ENCODE measurements around the gene MLLT10. TPM values are rescaled to one million over a fixed set of nuclear protein-coding genes. Genes with fewer than 3 reads are reported as not detected.

MLLT10 gene
- total and polyA plus RNA-seq, 10 of the 15 experiments (the other 5 are each of a cell fraction or from before 2014, with no cell fraction given), result 8.7 to 61.1 (median 28.5) TPM

GRCh38 chr10:21519397-21519933 lies 14.6 kb upstream of the MLLT10 start:
- no peak for FAIRE-seq
- no peak for DNase-seq (ENCODE audit: low read depth, low spot score)
- in situ Hi-C loops (cut with MboI), result no loop called here
- Histone ChIP-seq H3K9ac (ENCODE audit: control insufficient read depth, insufficient read depth, low read length) (no peak overlapping the region), H3K4me2 (ENCODE audit: control insufficient read depth, insufficient read depth) (peak overlapping the region; percentile 89), H3K27ac (ENCODE audit: control insufficient read depth, insufficient read depth) (no peak overlapping the region), H4K20me1 (ENCODE audit: control insufficient read depth, insufficient read depth) (no peaks in the 10 kb centered on the region), H3K4me1 (ENCODE audit: control insufficient read depth, insufficient read depth, low read length) (peaks cover 21% of the 10 kb centered on the region), H3K36me3 (ENCODE audit: control insufficient read depth in 2 of 2, insufficient read depth in 2 of 2, low read length in 1 of 2) (no peaks in the 10 kb centered on the region), H2AFZ (ENCODE audit: control insufficient read depth, low read depth, low read length) (peak overlapping the region; percentile 37; the same call in 1 of the 2 replicates), H3K79me2 (ENCODE audit: control insufficient read depth, insufficient read depth, low read length) (no peaks in the 10 kb centered on the region), H3K27me3 (replicated peaks in 1 of 2; ENCODE audit: control insufficient read depth in 2 of 2, insufficient read depth in 2 of 2, low read length in 1 of 2) (peaks cover 10 to 23% of the 10 kb centered on the region in 2 experiments), H3K4me3 (peak overlapping the region; percentile 52), H3K9me3 (replicated peaks; ENCODE audit: control insufficient read depth, insufficient read depth, low read length) (no peaks in the 10 kb centered on the region)
- WGBS (ENCODE audit: insufficient coverage, insufficient replicate concordance, low lambda C conversion rate, missing lambda C conversion rate), result 1% methylated on average over 11 of the region's 11 CpGs
- ChIA-PET POLR2A (interaction anchor here (0.6 kb wide), 1 partner anchor 138 kb away, joined by 7 read pairs; no protein-coding TSS in a partner anchor), SMC1A (ENCODE audit: uncharacterized antibody, unreplicated experiment) (interaction anchor here (0.6 kb wide), 1 partner anchor 155 kb away, joined by 3 read pairs; no protein-coding TSS in a partner anchor), CTCF (interaction anchor here (0.8 to 1.0 kb wide), 2 partner anchors 23 to 563 kb away, joined by 3 to 4 read pairs; no protein-coding TSS in a partner anchor), RAD21 (ENCODE audit: unreplicated experiment) (interaction anchor here (0.9 kb wide), 1 partner anchor 205 kb away, joined by 5 read pairs; no protein-coding TSS in a partner anchor)
- no TSS peak for BruUV-seq (replicated peaks)
- no peak for TF ChIP-seq YBX1 (IDR thresholded peaks at IDR 0.05)
- peak; percentile 67 for TF ChIP-seq BMI1 (IDR thresholded peaks at IDR 0.05; ENCODE audit: borderline replicate concordance)
- ATAC-seq, result no peak
- intact Hi-C loops (cut with micrococcal nuclease; ENCODE audit: unreplicated experiment), result no loop called here

DNA sequence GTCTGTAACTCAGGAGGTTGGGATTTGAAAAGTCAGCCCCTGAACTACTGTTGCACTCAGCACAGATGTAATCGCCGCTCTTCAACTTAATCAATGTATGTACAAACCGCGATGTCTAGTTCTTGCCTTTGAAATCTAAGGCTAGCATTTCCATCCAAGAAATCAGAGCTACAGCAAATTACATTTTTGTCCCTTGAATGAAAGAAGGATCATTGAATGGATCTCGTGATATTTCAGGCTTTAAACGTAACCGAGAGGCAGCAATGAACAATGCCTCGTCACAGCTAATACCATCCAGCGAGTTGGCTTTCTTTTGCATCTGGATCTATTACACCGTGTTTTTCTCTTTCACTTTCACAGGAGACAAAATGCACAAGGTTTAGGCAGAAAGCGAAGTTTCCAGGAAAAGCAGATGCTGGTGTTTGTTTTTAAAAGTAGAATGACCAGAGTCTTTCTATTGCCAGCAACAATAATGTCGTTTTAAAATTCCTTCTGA lies 14.0 kb upstream of the MLLT10 start:
- POLR2A ChIA-PET, result interaction anchor here (0.6 kb wide), 1 partner anchor 80 kb away, joined by 3 read pairs; no protein-coding TSS in a partner anchor
- Histone ChIP-seq H3K27me3 (replicated peaks in 1 of 2; ENCODE audit: control insufficient read depth in 2 of 2, insufficient read depth in 2 of 2, low read length in 1 of 2) (peaks cover 10 to 23% of the 10 kb centered on the region in 2 experiments), H3K36me3 (ENCODE audit: control insufficient read depth in 2 of 2, insufficient read depth in 2 of 2, low read length in 1 of 2) (no peaks in the 10 kb centered on the region), H3K9ac (ENCODE audit: control insufficient read depth, insufficient read depth, low read length) (no peak overlapping the region), H3K4me2 (ENCODE audit: control insufficient read depth, insufficient read depth) (peak overlapping the region; percentile 89), H3K9me3 (replicated peaks; ENCODE audit: control insufficient read depth, insufficient read depth, low read length) (no peaks in the 10 kb centered on the region), H2AFZ (ENCODE audit: control insufficient read depth, low read depth, low read length) (peak overlapping the region; percentile 37), H4K20me1 (ENCODE audit: control insufficient read depth, insufficient read depth) (no peaks in the 10 kb centered on the region), H3K79me2 (ENCODE audit: control insufficient read depth, insufficient read depth, low read length) (no peaks in the 10 kb centered on the region), H3K4me1 (ENCODE audit: control insufficient read depth, insufficient read depth, low read length) (peaks cover 26% of the 10 kb centered on the region), H3K4me3 (peak overlapping the region; percentile 52), H3K27ac (ENCODE audit: control insufficient read depth, insufficient read depth) (no peak overlapping the region)
- SMC1A ChIA-PET (ENCODE audit: uncharacterized antibody, unreplicated experiment), result interaction anchor here (0.6 to 1.1 kb wide), 3 partner anchors 11 to 156 kb away, joined by 3 to 4 read pairs (median 3); no protein-coding TSS in a partner anchor
- 17% methylated on average over 12 of the region's 12 CpGs for WGBS (ENCODE audit: insufficient coverage, insufficient replicate concordance, low lambda C conversion rate, missing lambda C conversion rate)
- no peak for DNase-seq (ENCODE audit: low read depth, low spot score)
- peak; percentile 92 for FAIRE-seq
- peak; percentile 54 for ATAC-seq
- in situ Hi-C loops (cut with MboI), result no loop called here
- RAD21 ChIA-PET (ENCODE audit: unreplicated experiment), result interaction anchor here (0.9 kb wide), 1 partner anchor 205 kb away, joined by 5 read pairs; no protein-coding TSS in a partner anchor
- no TSS peak for BruUV-seq (replicated peaks)
- intact Hi-C loops (cut with micrococcal nuclease; ENCODE audit: unreplicated experiment), result no loop called here
- CTCF ChIA-PET, result interaction anchor here (0.8 to 1.1 kb wide), 4 partner anchors 13 to 563 kb away, joined by 3 to 4 read pairs (median 3); no protein-coding TSS in a partner anchor
- TF ChIP-seq ZZZ3 (IDR thresholded peaks at IDR 0.05; ENCODE audit: control insufficient read depth, insufficient read length, low read depth) (no peak), CREB1 (IDR thresholded peaks at IDR 0.05; ENCODE audit: low read depth) (peak; percentile 38; the same call in 1 of the 2 replicates), CHD2 (IDR thresholded peaks at IDR 0.05; ENCODE audit: borderline replicate concordance, low read depth, low read length) (peak; percentile 47; the same call in 1 of the 2 replicates)

Measured in GM12878 (cell line).